Gastroesophageal sphincter (tissue), 4 donors: ENCODE results near the gene LRP1B. TPM values are rescaled to one million over a fixed set of nuclear protein-coding genes. Genes with fewer than 3 reads are reported as not detected.

ENCODE experiments used
- ATAC-seq: fragments of 150-250 bp; one replicate; pipeline ENCODE4 v1.9.1; 2016; ENCODE audit warnings: mild to moderate bottlenecking, moderate library complexity
- H3K27ac ChIP-seq, 4 donors: fragments of 200-600 bp; sonication (generic) in 3 of 4; 1 replicate in 3 of 4; 2 replicates in 1 of 4; pipeline ENCODE4 v1.5.1; 2016 to 2019
- H3K27me3 ChIP-seq: fragments of 200-600 bp; sonication (generic); one replicate; pipeline ENCODE4 v1.5.1; 2019
- H3K36me3 ChIP-seq, 2 donors: fragments of 200-600 bp; sonication (generic); one replicate each; pipeline ENCODE4 v1.5.1; 2019; ENCODE audit warnings: control low read depth in 1 of 2
- H3K4me1 ChIP-seq, 3 donors: fragments of 200-600 bp; sonication (generic); 1 replicate in 2 of 3; 2 replicates in 1 of 3; pipeline ENCODE4 v1.5.1; 2016 to 2019; ENCODE audit warnings: control low read depth in 2 of 3
- H3K4me3 ChIP-seq, 2 donors: fragments of 200-600 bp; sonication (generic); one replicate each; pipeline ENCODE4 v1.5.1; 2019; ENCODE audit warnings: mild to moderate bottlenecking in 1 of 2, moderate library complexity in 1 of 2
- H3K9me3 ChIP-seq, 3 donors: fragments of 200-600 bp; sonication (generic); one replicate each; pipeline ENCODE4 v1.5.1; 2017 to 2019; ENCODE audit warnings: control low read depth in 2 of 3
- EP300 ChIP-seq: sonication (generic); formaldehyde crosslinking; IDR thresholded peaks from one replicate; pipeline ENCODE4 v1.6.1; 2017; ENCODE audit warnings: antibody characterized with exemption, mild to moderate bottlenecking
- POLR2A ChIP-seq, 2 donors: fragments of 450-650 bp; IDR thresholded peaks; one replicate each; pipeline ENCODE4 v1.6.1; 2017; ENCODE audit warnings: antibody characterized with exemption in 2 of 2, mild to moderate bottlenecking in 2 of 2, moderate library complexity in 1 of 2
- POLR2AphosphoS5 ChIP-seq: sonication (generic); formaldehyde crosslinking; IDR thresholded peaks from one replicate; pipeline ENCODE4 v1.6.1; 2017; ENCODE audit warnings: antibody characterized with exemption
- WGBS, 2 donors: methylation state at CpG; one replicate each; pipeline ENCODE4 v1.1.5; 2018; ENCODE audit warnings: low coverage in 1 of 2; 5-methylcytosine and 5-hydroxymethylcytosine counted together
- total RNA-seq, 4 donors: library from RNA; depleted of rRNA; stranded (reverse); fragments of >200 nt; gene quantifications; one replicate each; pipeline ENCODE4 v1.1.0, GENCODE V29; 2016
- TF ChIP-seq, protein P1 (sequence below), 4 experiments: fragments of 200-600 bp in 2 of 4; fragments of 450-650 bp in 2 of 4; sonication (generic) in 1 of 4; IDR thresholded peaks; one replicate each; pipeline ENCODE4 v1.5.1; 2017 to 2019; ENCODE audit warnings: antibody characterized with exemption in 4 of 4, mild to moderate bottlenecking in 2 of 4, moderate library complexity in 2 of 4

The LRP1B gene
- total RNA-seq, 4 donors from 2014 or later: 0.27 to 20.7 (median 3.2) TPM

DNA sequence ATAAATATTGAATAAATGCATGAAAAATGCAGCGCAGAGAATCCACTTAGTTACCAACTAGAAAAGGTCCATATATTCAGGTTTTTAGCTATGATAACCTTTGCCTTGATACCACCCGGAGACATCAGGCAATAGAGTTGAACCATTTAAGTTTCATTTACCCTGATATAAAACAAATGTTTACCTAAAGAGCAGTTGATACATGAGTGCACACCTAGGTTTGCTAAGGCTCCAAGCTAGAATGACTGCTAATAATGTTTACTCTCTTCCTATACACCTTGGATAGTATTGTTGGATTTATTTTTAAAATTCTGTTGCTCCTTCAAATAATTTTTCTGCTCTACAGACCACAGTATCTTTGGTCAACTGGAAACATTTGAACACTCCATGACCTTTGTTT is 1463.6 kb downstream of the LRP1B start:
- WGBS, 2 donors: 83% methylated on average over 2 of the region's 2 CpGs
- H3K9me3 ChIP-seq: no peaks in the 10 kb centered on the region
- no peak for ATAC-seq
- H3K4me1 ChIP-seq: no peaks in the 10 kb centered on the region
- H3K27ac ChIP-seq: no peak overlapping the region
- no peak overlapping the region for H3K4me3 ChIP-seq
- H3K36me3 ChIP-seq: no peaks in the 10 kb centered on the region
- H3K27me3 ChIP-seq: no peaks in the 10 kb centered on the region
- TF ChIP-seq EP300 (no peak), POLR2AphosphoS5 (no peak), POLR2A (IDR thresholded peaks at IDR 0.05) (no peak)
- TF ChIP-seq, protein P1, sequence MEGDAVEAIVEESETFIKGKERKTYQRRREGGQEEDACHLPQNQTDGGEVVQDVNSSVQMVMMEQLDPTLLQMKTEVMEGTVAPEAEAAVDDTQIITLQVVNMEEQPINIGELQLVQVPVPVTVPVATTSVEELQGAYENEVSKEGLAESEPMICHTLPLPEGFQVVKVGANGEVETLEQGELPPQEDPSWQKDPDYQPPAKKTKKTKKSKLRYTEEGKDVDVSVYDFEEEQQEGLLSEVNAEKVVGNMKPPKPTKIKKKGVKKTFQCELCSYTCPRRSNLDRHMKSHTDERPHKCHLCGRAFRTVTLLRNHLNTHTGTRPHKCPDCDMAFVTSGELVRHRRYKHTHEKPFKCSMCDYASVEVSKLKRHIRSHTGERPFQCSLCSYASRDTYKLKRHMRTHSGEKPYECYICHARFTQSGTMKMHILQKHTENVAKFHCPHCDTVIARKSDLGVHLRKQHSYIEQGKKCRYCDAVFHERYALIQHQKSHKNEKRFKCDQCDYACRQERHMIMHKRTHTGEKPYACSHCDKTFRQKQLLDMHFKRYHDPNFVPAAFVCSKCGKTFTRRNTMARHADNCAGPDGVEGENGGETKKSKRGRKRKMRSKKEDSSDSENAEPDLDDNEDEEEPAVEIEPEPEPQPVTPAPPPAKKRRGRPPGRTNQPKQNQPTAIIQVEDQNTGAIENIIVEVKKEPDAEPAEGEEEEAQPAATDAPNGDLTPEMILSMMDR (IDR thresholded peaks at IDR 0.05): no peak

DNA sequence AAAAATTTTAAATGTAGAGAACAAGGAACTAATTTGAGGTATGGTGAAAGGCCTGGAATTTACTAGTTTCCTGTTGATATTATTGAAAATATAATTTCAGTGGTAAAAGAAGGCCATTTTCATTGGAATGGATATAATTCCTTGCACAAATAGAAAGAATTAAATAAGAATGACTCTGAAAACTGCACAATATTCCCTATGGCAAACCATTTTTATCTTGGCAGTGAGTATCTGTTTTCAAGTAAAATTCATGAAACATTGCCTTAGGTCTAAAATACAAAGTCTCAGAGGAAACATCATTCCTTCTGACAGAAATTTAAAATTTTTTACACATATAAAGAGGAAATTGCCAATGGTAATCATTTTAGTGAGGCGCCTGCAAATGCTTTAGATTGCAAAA is 1468.3 kb downstream of the LRP1B start:
- H3K9me3 ChIP-seq: no peaks in the 10 kb centered on the region
- no peaks in the 10 kb centered on the region for H3K36me3 ChIP-seq
- no peak for ATAC-seq
- no peak overlapping the region for H3K4me3 ChIP-seq
- TF ChIP-seq EP300: no peak
- WGBS, 2 donors: 94 to 100% methylated on average over 1 of the region's 1 CpG
- H3K27ac ChIP-seq: no peak overlapping the region
- no peaks in the 10 kb centered on the region for H3K27me3 ChIP-seq
- no peaks in the 10 kb centered on the region for H3K4me1 ChIP-seq

DNA sequence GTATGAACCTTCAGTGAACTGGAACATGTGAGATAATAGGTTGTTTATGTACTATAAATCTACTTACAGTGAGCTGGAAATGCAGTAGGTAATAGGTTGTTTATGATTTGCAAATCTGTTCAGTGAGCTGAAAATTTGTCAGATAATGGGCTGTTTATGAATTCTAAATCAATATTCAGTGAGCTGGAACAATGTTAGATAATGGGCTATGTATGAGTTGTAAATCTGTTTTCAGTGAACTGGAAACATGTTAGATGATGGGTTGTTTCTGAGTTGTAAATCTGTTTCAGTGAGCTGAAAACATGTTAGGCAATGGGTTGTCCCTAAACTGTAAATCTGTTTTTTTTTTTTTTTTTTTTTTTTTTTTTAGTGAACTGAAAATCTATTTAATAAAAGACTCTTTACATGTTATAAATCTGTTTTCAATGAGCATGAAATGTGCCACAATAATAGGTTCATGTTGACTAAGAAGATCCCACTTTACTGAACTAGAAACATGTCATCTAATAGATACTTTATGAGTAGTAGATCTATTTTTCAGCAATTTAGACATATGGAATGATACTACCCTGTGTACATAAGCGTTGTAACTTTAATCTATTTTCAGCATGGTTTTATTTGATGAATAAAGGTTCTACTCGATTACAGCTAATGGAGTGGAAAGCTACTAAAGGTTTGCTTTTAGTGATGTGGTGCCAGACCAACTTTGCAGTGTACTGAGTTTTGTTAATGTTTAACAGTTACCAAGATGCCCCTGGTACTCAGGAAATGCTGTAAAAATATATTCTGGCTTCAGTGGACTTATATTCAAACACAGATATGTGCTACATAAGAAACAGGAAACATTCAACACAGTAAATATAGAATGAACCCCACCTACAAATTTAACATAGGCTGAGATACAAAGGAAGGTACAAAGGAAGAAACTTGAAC is 1471.8 kb downstream of the LRP1B start:
- no peak for TF ChIP-seq EP300
- TF ChIP-seq, protein P1 (IDR thresholded peaks at IDR 0.05): no peak
- Histone ChIP-seq H3K4me3 (no peak overlapping the region), H3K36me3 (no peaks in the 10 kb centered on the region), H3K4me1 (no peaks in the 10 kb centered on the region), H3K27ac (no peak overlapping the region), H3K9me3 (no peaks in the 10 kb centered on the region), H3K27me3 (no peaks in the 10 kb centered on the region)
- ATAC-seq: no peak
- WGBS, 2 donors: 70 to 74% methylated on average over 2 of the region's 2 CpGs

DNA sequence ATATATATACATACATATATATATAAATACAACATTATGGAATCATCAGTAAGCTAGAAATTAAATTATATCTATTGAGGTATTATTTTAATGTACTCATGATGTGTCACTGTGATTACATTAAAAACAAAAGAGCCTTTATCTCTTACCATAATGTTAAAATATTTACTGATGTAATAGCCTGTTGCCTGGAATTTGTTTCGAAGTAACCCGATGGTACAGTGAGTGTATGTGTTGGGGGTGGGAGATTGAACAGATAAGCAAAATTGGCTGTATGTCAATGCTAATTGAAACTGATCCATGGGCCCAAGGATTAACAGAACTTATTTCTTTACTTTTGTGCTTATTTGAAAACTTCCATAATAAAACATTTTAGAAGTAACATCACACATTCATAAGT is 1473.2 kb downstream of the LRP1B start:
- Histone ChIP-seq H3K27ac (no peak overlapping the region), H3K36me3 (no peaks in the 10 kb centered on the region), H3K4me1 (no peaks in the 10 kb centered on the region), H3K9me3 (no peaks in the 10 kb centered on the region), H3K27me3 (no peaks in the 10 kb centered on the region), H3K4me3 (no peak overlapping the region)
- TF ChIP-seq POLR2A (IDR thresholded peaks at IDR 0.05) (no peak), EP300 (no peak), POLR2AphosphoS5 (no peak)
- TF ChIP-seq, protein P1 (IDR thresholded peaks at IDR 0.05): no peak
- WGBS, 2 donors: 66 to 74% methylated on average over 2 of the region's 2 CpGs
- no peak for ATAC-seq

DNA sequence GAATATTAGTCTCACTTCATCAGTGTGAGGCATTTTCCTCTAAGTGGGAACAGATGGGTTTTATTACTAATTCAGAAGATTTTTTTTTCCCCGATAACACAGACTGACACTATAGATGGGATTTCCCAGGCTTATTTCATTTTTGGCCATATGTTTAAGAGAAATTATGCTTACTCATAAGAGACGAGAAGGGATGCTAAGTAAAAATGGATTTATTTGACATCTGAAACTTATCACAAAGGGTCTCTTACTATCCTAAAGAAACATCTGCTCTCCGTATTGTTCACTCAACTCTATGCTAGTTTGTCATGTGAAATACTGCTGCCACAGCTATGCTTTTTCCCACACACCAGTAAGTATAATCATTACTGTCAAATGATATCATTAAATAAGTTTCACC is 1476.3 kb downstream of the LRP1B start:
- Histone ChIP-seq H3K36me3 (no peaks in the 10 kb centered on the region), H3K9me3 (no peaks in the 10 kb centered on the region), H3K27ac (no peak overlapping the region), H3K4me1 (no peaks in the 10 kb centered on the region), H3K27me3 (no peaks in the 10 kb centered on the region), H3K4me3 (no peak overlapping the region)
- TF ChIP-seq POLR2AphosphoS5 (no peak), EP300 (no peak), POLR2A (IDR thresholded peaks at IDR 0.05) (no peak)
- TF ChIP-seq, protein P1 (IDR thresholded peaks at IDR 0.05): no peak
- WGBS, 2 donors: 60 to 63% methylated on average over 3 of the region's 3 CpGs
- ATAC-seq: no peak
